H1 (cell line): Measurements from ENCODE around the gene NBL1. TPM values are rescaled to one million over a fixed set of nuclear protein-coding genes. Genes with fewer than 3 reads are reported as not detected.

Source experiments
- CTCF ChIA-PET: fragments of 300-600 bp; sonication (Branson Sonifier 250); formaldehyde crosslinking; loops from one replicate; lab custom pipeline; 2021; ENCODE audit not compliant: partially characterized antibody; lab: Charles Lee
- POLR2A ChIA-PET: fragments of 300-600 bp; sonication (Branson Sonifier 250); formaldehyde crosslinking; loops from one replicate; lab custom pipeline; 2021; ENCODE audit warnings: inconsistent platforms; ENCODE audit not compliant: partially characterized antibody; lab: Charles Lee
- DNase-seq, 2 experiments: peaks; one replicate each; pipeline versions ENCODE4 v3.0.0 to v3.0.0-alpha.2; 2010 to 2022; ENCODE audit warnings: low spot score in 2 of 2, low read depth in 1 of 2, mixed read lengths in 1 of 2
- FAIRE-seq: peaks from 2 replicates; lab custom pipeline; 2011; peaks lifted over from hg19 to GRCh38; lab: Jason Lieb, UNC
- H2AFZ ChIP-seq: 2 replicates; pipeline ENCODE4 v1.8.1; 2012; ENCODE audit warnings: low read length, inconsistent platforms
- H2AK5ac ChIP-seq: 2 replicates; pipeline ENCODE4 v1.6.1; 2013; ENCODE audit warnings: low read depth, low read length
- H2BK120ac ChIP-seq: replicated peaks from 2 replicates; pipeline ENCODE3; 2013; ENCODE audit warnings: low read depth, low read length, inconsistent platforms
- H2BK12ac ChIP-seq: 2 replicates; pipeline ENCODE4 v1.6.1; 2013; ENCODE audit warnings: low read depth, low read length
- H2BK15ac ChIP-seq: 2 replicates; pipeline ENCODE4 v1.6.1; 2013; ENCODE audit warnings: low read length
- H2BK20ac ChIP-seq: 2 replicates; pipeline ENCODE4 v1.6.1; 2013; ENCODE audit warnings: low read length
- H2BK5ac ChIP-seq: 2 replicates; pipeline ENCODE4 v1.6.1; 2013; ENCODE audit warnings: low read depth, low read length
- H3K14ac ChIP-seq: 2 replicates; pipeline ENCODE4 v1.6.1; 2013; ENCODE audit warnings: inconsistent platforms; ENCODE audit not compliant: insufficient read length
- H3K18ac ChIP-seq: 2 replicates; pipeline ENCODE4 v1.6.1; 2013; ENCODE audit warnings: low read length; ENCODE audit errors: extremely low read depth
- H3K23ac ChIP-seq: 2 replicates; pipeline ENCODE4 v1.6.1; 2013; ENCODE audit warnings: inconsistent platforms; ENCODE audit not compliant: insufficient read length
- H3K23me2 ChIP-seq: 2 replicates; pipeline ENCODE4 v1.6.1; 2013; ENCODE audit warnings: low read depth, low read length
- H3K27ac ChIP-seq: 2 replicates; pipeline ENCODE4 v1.6.1; 2011; ENCODE audit warnings: low read depth, low read length, inconsistent platforms
- H3K27me3 ChIP-seq, 4 experiments: replicated peaks in 1 of 4; 1 replicate in 1 of 4; 2 replicates in 3 of 4; pipeline versions ENCODE4 v1.6.1 to v1.8.1; 2011 to 2013; ENCODE audit warnings: low read length in 3 of 4, mild to moderate bottlenecking in 3 of 4, inconsistent platforms in 2 of 4, mixed read lengths in 2 of 4, moderate library complexity in 1 of 4; ENCODE audit not compliant: control insufficient read depth in 3 of 4, insufficient read depth in 3 of 4; ENCODE audit errors: extremely low read depth in 1 of 4
- H3K36me3 ChIP-seq, 4 experiments: 2 replicates each; pipeline versions ENCODE4 v1.6.1 to v1.8.1; 2011 to 2013; ENCODE audit warnings: mild to moderate bottlenecking in 4 of 4, low read length in 3 of 4, moderate library complexity in 2 of 4, control low read depth in 1 of 4, inconsistent platforms in 1 of 4; ENCODE audit not compliant: insufficient read depth in 4 of 4, control insufficient read depth in 2 of 4
- H3K4ac ChIP-seq: replicated peaks from 2 replicates; pipeline ENCODE3; 2013; ENCODE audit warnings: low read length, low read depth, mixed read lengths, inconsistent platforms; ENCODE audit not compliant: insufficient read length
- H3K4me1 ChIP-seq, 4 experiments: replicated peaks in 1 of 4; 1 replicate in 1 of 4; 2 replicates in 3 of 4; pipeline versions ENCODE4 v1.6.1 to v1.8.1; 2011 to 2013; ENCODE audit warnings: low read length in 3 of 4, inconsistent platforms in 2 of 4, mixed read lengths in 1 of 4; ENCODE audit not compliant: insufficient read depth in 4 of 4, control insufficient read depth in 3 of 4
- H3K4me2 ChIP-seq, 2 experiments: 2 replicates each; pipeline versions ENCODE4 v1.6.1 to v1.8.1; 2011 to 2013; ENCODE audit warnings: low read depth in 2 of 2, low read length in 2 of 2, control low read depth in 1 of 2, inconsistent platforms in 1 of 2, mild to moderate bottlenecking in 1 of 2; ENCODE audit not compliant: insufficient read depth in 1 of 2
- H3K4me3 ChIP-seq, 4 experiments: fragments of 200-600, 300-600 bp in 1 of 4; sonication (generic), shearing (Covaris generic), sonication (Bioruptor Twin) in 1 of 4; 2 replicates each; pipeline versions ENCODE4 v1.5.1 to v1.8.1; 2011 to 2016; ENCODE audit warnings: low read length in 4 of 4, low read depth in 3 of 4, control low read depth in 2 of 4, inconsistent platforms in 2 of 4, mild to moderate bottlenecking in 2 of 4, mixed read lengths in 1 of 4, moderate library complexity in 1 of 4; ENCODE audit not compliant: insufficient read depth in 2 of 4; ENCODE audit errors: extremely low read depth in 1 of 4
- H3K56ac ChIP-seq: replicated peaks from 2 replicates; pipeline ENCODE3; 2013; ENCODE audit warnings: low read depth, mild to moderate bottlenecking, mixed read lengths, low read length, inconsistent platforms; ENCODE audit not compliant: insufficient read length
- H3K79me1 ChIP-seq: 2 replicates; pipeline ENCODE4 v1.6.1; 2013; ENCODE audit warnings: low read depth, low read length, control low read depth
- H3K79me2 ChIP-seq, 2 experiments: 2 replicates each; pipeline versions ENCODE4 v1.6.1 to v1.8.1; 2012 to 2013; ENCODE audit warnings: low read length in 2 of 2, mild to moderate bottlenecking in 2 of 2, inconsistent platforms in 1 of 2; ENCODE audit not compliant: insufficient read depth in 2 of 2, control insufficient read depth in 1 of 2
- H3K9ac ChIP-seq, 4 experiments: replicated peaks in 1 of 4; 1 replicate in 1 of 4; 2 replicates in 3 of 4; pipeline versions ENCODE4 v1.6.1 to v1.8.1; 2011 to 2013; ENCODE audit warnings: low read depth in 3 of 4, low read length in 3 of 4, control low read depth in 2 of 4, mild to moderate bottlenecking in 2 of 4, moderate library complexity in 2 of 4, inconsistent platforms in 1 of 4; ENCODE audit errors: extremely low read depth in 1 of 4
- H3K9me3 ChIP-seq, 2 experiments: 2 replicates each; pipeline versions ENCODE4 v1.6.1 to v1.8.1; 2012 to 2013; ENCODE audit warnings: mild to moderate bottlenecking in 2 of 2, moderate library complexity in 2 of 2, control low read depth in 1 of 2, inconsistent platforms in 1 of 2, low read depth in 1 of 2, low read length in 1 of 2, mixed read lengths in 1 of 2; ENCODE audit not compliant: insufficient read depth in 2 of 2
- H4K20me1 ChIP-seq, 2 experiments: replicated peaks in 1 of 2; 2 replicates each; pipeline versions ENCODE3 to v1.8.1; 2011 to 2013; ENCODE audit warnings: inconsistent platforms in 2 of 2, low read length in 2 of 2, mild to moderate bottlenecking in 1 of 2; ENCODE audit not compliant: insufficient read depth in 2 of 2, control insufficient read depth in 1 of 2
- H4K5ac ChIP-seq: 2 replicates; pipeline ENCODE4 v1.6.1; 2013; ENCODE audit warnings: low read length, low read depth, mixed read lengths, inconsistent platforms; ENCODE audit not compliant: insufficient read length
- H4K8ac ChIP-seq: 2 replicates; pipeline ENCODE4 v1.8.0; 2013; ENCODE audit warnings: mild to moderate bottlenecking, moderate library complexity, low read length, inconsistent platforms; ENCODE audit not compliant: insufficient read depth; ENCODE audit errors: extremely low read depth
- H4K91ac ChIP-seq: replicated peaks from 2 replicates; pipeline ENCODE3; 2013; ENCODE audit warnings: low read length, mixed read lengths, inconsistent platforms; ENCODE audit not compliant: insufficient read length
- ASH2L ChIP-seq: fragments of 200-600, 300-600 bp; sonication (generic); IDR thresholded peaks from one replicate; pipeline ENCODE4 v1.7.1; 2017; ENCODE audit warnings: low read length
- FOSL1 ChIP-seq: IDR thresholded peaks from 2 replicates; pipeline ENCODE4 v1.6.1; 2011; ENCODE audit warnings: mild to moderate bottlenecking, low read depth, low read length, moderate library complexity; ENCODE audit not compliant: insufficient read depth
- GABPA ChIP-seq: IDR thresholded peaks from 2 replicates; pipeline ENCODE4 v1.6.1; 2011; ENCODE audit warnings: mild to moderate bottlenecking, low read length, moderate library complexity, borderline replicate concordance; ENCODE audit not compliant: insufficient read depth
- KDM5A ChIP-seq: fragments of 200-600 bp; IDR thresholded peaks from 2 replicates; pipeline ENCODE4 v1.7.1; 2012; ENCODE audit warnings: mild to moderate bottlenecking, low read length, inconsistent platforms, mixed read lengths
- MAX ChIP-seq: IDR thresholded peaks from 2 replicates; pipeline ENCODE4 v1.6.1; 2012; ENCODE audit warnings: inconsistent platforms
- RBBP5 ChIP-seq: IDR thresholded peaks from 2 replicates; pipeline ENCODE4 v1.7.1; 2012; ENCODE audit warnings: low read depth, mild to moderate bottlenecking, inconsistent platforms, low read length, moderate library complexity, borderline replicate concordance
- SAP30 ChIP-seq: fragments of 300-600 bp; sonication (generic); IDR thresholded peaks from 2 replicates; pipeline ENCODE4 v1.7.1; 2012; ENCODE audit warnings: low read length, moderate library complexity, mild to moderate bottlenecking, inconsistent platforms; ENCODE audit not compliant: insufficient read depth, insufficient replicate concordance
- SIX5 ChIP-seq: IDR thresholded peaks from 2 replicates; pipeline ENCODE4 v1.6.1; 2011; ENCODE audit warnings: mild to moderate bottlenecking, low read depth, low read length
- SP1 ChIP-seq: IDR thresholded peaks from 2 replicates; pipeline ENCODE4 v1.6.1; 2011; ENCODE audit warnings: low read depth, low read length
- SP4 ChIP-seq: IDR thresholded peaks from 2 replicates; pipeline ENCODE4 v1.6.1; 2012; ENCODE audit warnings: low read length, inconsistent platforms
- WGBS, 2 experiments: shearing (Covaris generic) in 1 of 2; methylation state at CpG; one replicate each; pipeline versions ENCODE4 v1.1.6 to v1.1.7; 2013 to 2015; ENCODE audit warnings: low lambda C conversion rate in 2 of 2, mixed read lengths in 2 of 2, inconsistent platforms in 1 of 2, low coverage in 1 of 2, missing lambda C conversion rate in 1 of 2; ENCODE audit not compliant: insufficient replicate concordance in 2 of 2, insufficient coverage in 1 of 2, insufficient read length in 1 of 2; ENCODE audit errors: extremely low coverage in 1 of 2, missing lambda C conversion rate in 1 of 2; 5-methylcytosine and 5-hydroxymethylcytosine counted together
- polyA plus RNA-seq, 7 experiments: library from polyadenylated mRNA; depleted of rRNA in 3 of 7; stranded (reverse) in 5 of 7; unstranded in 2 of 7; fragments of >200 nt in 5 of 7; fragments of 200-250 nt in 2 of 7; gene quantifications; 1 replicate in 5 of 7; 2 replicates in 1 of 7; 4 replicates in 1 of 7; pipeline versions ENCODE4 v1.2.1 to v1.2.3, GENCODE V29; 2011 to 2013; ENCODE audit warnings: missing spikeins in 2 of 7, mixed read lengths in 2 of 7
- total RNA-seq: library from RNA; stranded (reverse); fragmentation: NEBNext Ultra II Directional; extraction: Animal tissue kit (Norgen Biotek cat#: 25700); gene quantifications from 2 replicates; pipeline ENCODE4 v1.2.1, GENCODE V29; 2021

NBL1 gene
- total and polyA plus RNA-seq, 2 of the 8 experiments (the other 6 are each of a cell fraction or from before 2014, with no cell fraction given), result 8.7 to 9.7 TPM

DNA sequence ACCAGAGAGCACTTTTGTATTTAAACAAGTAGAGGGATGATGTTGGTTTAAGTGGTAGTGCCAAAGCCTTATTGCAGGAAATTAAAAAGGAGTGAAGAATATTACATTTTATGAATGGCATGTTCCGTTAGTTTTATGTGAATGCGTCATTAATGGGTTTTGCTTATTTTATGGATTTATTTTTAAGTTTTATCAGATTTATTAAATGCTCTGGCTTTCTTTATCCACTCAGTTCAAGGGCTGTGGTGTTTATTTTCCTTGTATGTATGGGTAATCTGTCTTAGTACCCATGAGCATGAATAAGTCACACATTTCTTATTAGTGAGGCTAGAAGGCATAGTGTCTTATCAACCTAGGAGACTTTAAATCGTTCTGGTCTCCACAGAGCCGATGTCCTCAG, 41.6 kb upstream of the NBL1 start:
- Histone ChIP-seq H4K91ac (no peak overlapping the region), H4K8ac (no peak overlapping the region), H3K23me2 (peaks cover 1% of the 10 kb centered on the region; the same call in 1 of the 2 replicates), H3K23ac (no peak overlapping the region), H3K9ac (no peak overlapping the region), H2BK5ac (no peak overlapping the region), H2BK15ac (no peak overlapping the region), H3K56ac (no peak overlapping the region), H2AFZ (no peak overlapping the region)
- FAIRE-seq (no peak), DNase-seq (no peak)
- CTCF ChIA-PET, result interaction anchor here (1.8 kb wide), 1 partner anchor 20 kb away, joined by 4 read pairs; no protein-coding TSS in a partner anchor
- TF ChIP-seq KDM5A (no peak), ASH2L (no peak), SP1 (no peak), GABPA (no peak), SIX5 (no peak), RBBP5 (no peak), MAX (no peak), SP4 (no peak), FOSL1 (no peak), SAP30 (no peak)
- TF ChIP-seq, all 59 proteins: peak for 0
- no peak overlapping the region for H2BK20ac ChIP-seq
- H3K14ac ChIP-seq, result no peak overlapping the region
- POLR2A ChIA-PET, result interaction anchor here (0.7 to 1.0 kb wide), 2 partner anchors 44 to 341 kb away, joined by 3 read pairs; no protein-coding TSS in a partner anchor
- no peaks in the 10 kb centered on the region; a peak in 1 of 7 replicates for H3K4me1 ChIP-seq
- WGBS, 2 experiments, result 94% methylated on average over 4 of the region's 4 CpGs; no CpG with 5 or more reads in 1 of the 2 experiments
- no peak overlapping the region for H3K27ac ChIP-seq
- H2AK5ac ChIP-seq, result no peak overlapping the region
- H3K36me3 ChIP-seq, result no peaks in the 10 kb centered on the region
- peaks cover 13% of the 10 kb centered on the region; the same call in 1 of the 2 replicates for H3K79me1 ChIP-seq
- peaks cover 29 to 100% of the 10 kb centered on the region in 2 experiments for H3K79me2 ChIP-seq
- H3K9me3 ChIP-seq, result no peaks in the 10 kb centered on the region
- no peak overlapping the region for H2BK12ac ChIP-seq
- no peak overlapping the region for H2BK120ac ChIP-seq
- H3K4ac ChIP-seq, result no peak overlapping the region
- H3K27me3 ChIP-seq, result no peaks in the 10 kb centered on the region
- peaks cover 10 to 15% of the 10 kb centered on the region in 2 experiments for H4K20me1 ChIP-seq
- no peak overlapping the region for H3K18ac ChIP-seq
- H3K4me3 ChIP-seq, result no peak overlapping the region
- no peak overlapping the region for H3K4me2 ChIP-seq
- no peak overlapping the region for H4K5ac ChIP-seq
